Gastrocnemius medialis (tissue), 4 donors: Measurements from ENCODE around the gene LRRC45.

Experiments
- POLR2A ChIP-seq, 2 donors: fragments of 450-650 bp; IDR thresholded peaks; one replicate each; pipeline ENCODE4 v1.6.1; 2017; ENCODE audit warnings: antibody characterized with exemption in 2 of 2, mild to moderate bottlenecking in 2 of 2, moderate library complexity in 2 of 2
- TF ChIP-seq, protein P1 (sequence below), 5 experiments: fragments of 450-650 bp in 3 of 5; fragments of 200-600 bp in 2 of 5; sonication (generic) in 2 of 5; IDR thresholded peaks in 4 of 5; conservative IDR thresholded peaks in 1 of 5; 1 replicate in 4 of 5; 2 replicates in 1 of 5; pipeline ENCODE4 v1.5.1; 2016 to 2019; ENCODE audit warnings: antibody characterized with exemption in 5 of 5, mild to moderate bottlenecking in 3 of 5, moderate library complexity in 3 of 5

DNA sequence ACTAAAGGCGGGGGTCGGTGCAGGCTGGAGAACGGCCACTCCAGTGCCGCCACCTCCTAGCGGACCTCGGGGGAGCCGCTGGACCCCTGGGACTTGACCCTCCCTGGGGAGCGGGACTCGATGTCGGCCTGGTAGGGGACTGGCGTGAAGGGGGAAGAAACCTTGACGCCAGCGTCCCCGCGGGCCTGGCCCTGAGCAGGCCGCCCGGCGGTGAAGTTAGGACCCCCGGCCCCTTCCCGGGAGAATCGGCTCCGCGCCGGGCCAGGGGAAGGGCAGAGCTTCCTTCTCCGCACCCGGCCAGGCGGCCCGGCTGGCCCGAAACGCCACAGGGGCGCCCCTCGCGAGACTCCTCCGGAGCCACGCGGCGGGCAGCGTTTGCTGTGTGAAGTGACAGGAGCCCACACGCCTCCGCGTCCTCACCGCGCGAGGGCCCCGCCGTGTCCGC lies 42.1 kb downstream of the LRRC45 start:
- TF ChIP-seq POLR2A (IDR thresholded peaks at IDR 0.05): no peak
- TF ChIP-seq, protein P1, sequence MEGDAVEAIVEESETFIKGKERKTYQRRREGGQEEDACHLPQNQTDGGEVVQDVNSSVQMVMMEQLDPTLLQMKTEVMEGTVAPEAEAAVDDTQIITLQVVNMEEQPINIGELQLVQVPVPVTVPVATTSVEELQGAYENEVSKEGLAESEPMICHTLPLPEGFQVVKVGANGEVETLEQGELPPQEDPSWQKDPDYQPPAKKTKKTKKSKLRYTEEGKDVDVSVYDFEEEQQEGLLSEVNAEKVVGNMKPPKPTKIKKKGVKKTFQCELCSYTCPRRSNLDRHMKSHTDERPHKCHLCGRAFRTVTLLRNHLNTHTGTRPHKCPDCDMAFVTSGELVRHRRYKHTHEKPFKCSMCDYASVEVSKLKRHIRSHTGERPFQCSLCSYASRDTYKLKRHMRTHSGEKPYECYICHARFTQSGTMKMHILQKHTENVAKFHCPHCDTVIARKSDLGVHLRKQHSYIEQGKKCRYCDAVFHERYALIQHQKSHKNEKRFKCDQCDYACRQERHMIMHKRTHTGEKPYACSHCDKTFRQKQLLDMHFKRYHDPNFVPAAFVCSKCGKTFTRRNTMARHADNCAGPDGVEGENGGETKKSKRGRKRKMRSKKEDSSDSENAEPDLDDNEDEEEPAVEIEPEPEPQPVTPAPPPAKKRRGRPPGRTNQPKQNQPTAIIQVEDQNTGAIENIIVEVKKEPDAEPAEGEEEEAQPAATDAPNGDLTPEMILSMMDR (IDR thresholded peaks at IDR 0.05 in 4 of 5, conservative IDR thresholded peaks at IDR 0.05 in 1 of 5): no peak
